Skeletal muscle tissue (tissue), 4 donors: ENCODE measurements around the gene PNPO. TPM values are rescaled to one million over a fixed set of nuclear protein-coding genes. Genes with fewer than 3 reads are reported as not detected.

Experiments
- H3K27ac ChIP-seq: one replicate; pipeline ENCODE4 v1.7.0; 2013; ENCODE audit warnings: mild to moderate bottlenecking, low read depth, low read length, inconsistent platforms
- H3K27me3 ChIP-seq, 3 donors: one replicate each; pipeline ENCODE4 v1.7.0; 2013; ENCODE audit warnings: low read length in 3 of 3; ENCODE audit not compliant: control insufficient read depth in 3 of 3, insufficient read depth in 3 of 3
- H3K36me3 ChIP-seq, 3 donors: one replicate each; pipeline ENCODE4 v1.7.0; 2013; ENCODE audit warnings: low read length in 3 of 3; ENCODE audit not compliant: control insufficient read depth in 3 of 3, insufficient read depth in 3 of 3
- H3K4me1 ChIP-seq, 3 donors: one replicate each; pipeline ENCODE4 v1.7.0; 2013; ENCODE audit warnings: low read length in 3 of 3, mild to moderate bottlenecking in 3 of 3; ENCODE audit not compliant: control insufficient read depth in 3 of 3, insufficient read depth in 3 of 3
- H3K4me3 ChIP-seq, 3 donors: one replicate each; pipeline ENCODE4 v1.7.0; 2013; ENCODE audit warnings: low read length in 3 of 3
- H3K9ac ChIP-seq, 3 donors: one replicate each; pipeline ENCODE4 v1.7.0; 2013; ENCODE audit warnings: low read length in 3 of 3, mild to moderate bottlenecking in 3 of 3, moderate library complexity in 2 of 3, low read depth in 1 of 3
- H3K9me3 ChIP-seq, 3 donors: one replicate each; pipeline ENCODE4 v1.7.0; 2013; ENCODE audit warnings: low read length in 3 of 3; ENCODE audit not compliant: control insufficient read depth in 3 of 3
- total RNA-seq: library from RNA; depleted of rRNA; stranded (reverse); fragments of >200 nt; gene quantifications from one replicate; pipeline ENCODE4 v1.2.3, GENCODE V29; 2014
- donor health status: Osteomylitis.

PNPO gene
- 12.0 TPM for total RNA-seq

- Histone ChIP-seq H3K9me3 (no peaks in the 10 kb centered on the region), H3K36me3 (peaks cover 13 to 29% (median 16%) of the 10 kb centered on the region in 3 donors), H3K4me3 (peak within 1 kb of the TSS; percentile 87 to 94 (median 90)), H3K27ac (peak within 1 kb of the TSS; percentile 85), H3K9ac (peak within 1 kb of the TSS; percentile 86 to 94 (median 86)), H3K27me3 (no peaks in the 10 kb centered on the region), H3K4me1 (peaks cover 14 to 37% (median 17%) of the 10 kb centered on the region in 3 donors)
Measured at GRCh38 chr17:47941246-47942095, at the start of gene PNPO. Gene PNPO (plus strand): TSS chr17:47941571. CDS start chr17:47941676, 105 bp downstream.

GRCh38 chr17:47894498-47895346 lies 46.6 kb upstream of the PNPO start:
- no peaks in the 10 kb centered on the region for H3K9me3 ChIP-seq

GRCh38 chr17:47895347-47895855 lies 46.0 kb upstream of the PNPO start:
- no peaks in the 10 kb centered on the region for H3K9me3 ChIP-seq
- H3K36me3 ChIP-seq: peaks cover 0 to 6% (median 0%) of the 10 kb centered on the region in 3 donors
- peak overlapping the region; percentile 79 to 99 (median 97) for H3K4me3 ChIP-seq
- peak overlapping the region; percentile 93 to 99 (median 99) for H3K9ac ChIP-seq
- H3K4me1 ChIP-seq: peaks cover 27 to 51% (median 40%) of the 10 kb centered on the region in 3 donors
- H3K27me3 ChIP-seq: no peaks in the 10 kb centered on the region
- peak overlapping the region; percentile 91 for H3K27ac ChIP-seq

More at GRCh38 chr17:47894498-47895346, 46.6 kb upstream of the PNPO start:
- peak overlapping the region; percentile 91 for H3K27ac ChIP-seq
- H3K4me3 ChIP-seq: peak overlapping the region; percentile 79 to 99 (median 97)
- peaks cover 20 to 49% (median 34%) of the 10 kb centered on the region in 3 donors for H3K4me1 ChIP-seq
- no peaks in the 10 kb centered on the region for H3K27me3 ChIP-seq
- H3K9ac ChIP-seq: peak overlapping the region; percentile 93 to 99 (median 99)
- peaks cover 0 to 6% (median 0%) of the 10 kb centered on the region in 3 donors for H3K36me3 ChIP-seq

GRCh38 chr17:47895856-47896671 lies 45.3 kb upstream of the PNPO start, which contains the start of gene SP2:
Gene SP2 (plus strand): TSS chr17:47896236. CDS start chr17:47896287, 51 bp downstream.
- peaks cover 0 to 6% (median 0%) of the 10 kb centered on the region in 3 donors for H3K36me3 ChIP-seq
- H3K4me1 ChIP-seq: peaks cover 27 to 57% (median 44%) of the 10 kb centered on the region in 3 donors
- H3K27ac ChIP-seq: peak within 1 kb of the TSS; percentile 98
- peak within 1 kb of the TSS; percentile 98 to 99 (median 99) for H3K9ac ChIP-seq
- H3K4me3 ChIP-seq: peak within 1 kb of the TSS; percentile 86 to 99 (median 97)
- no peaks in the 10 kb centered on the region for H3K27me3 ChIP-seq
- H3K9me3 ChIP-seq: no peaks in the 10 kb centered on the region

GRCh38 chr17:47896672-47897490 lies 44.5 kb upstream of the PNPO start:
- H3K4me1 ChIP-seq: peaks cover 33 to 65% (median 51%) of the 10 kb centered on the region in 3 donors
- peak overlapping the region; percentile 98 for H3K27ac ChIP-seq
- peak overlapping the region; percentile 98 to 99 (median 99) for H3K9ac ChIP-seq
- H3K9me3 ChIP-seq: no peaks in the 10 kb centered on the region
- peak overlapping the region; percentile 86 to 97 (median 91) for H3K4me3 ChIP-seq
- no peaks in the 10 kb centered on the region for H3K27me3 ChIP-seq
- peaks cover 0 to 6% (median 0%) of the 10 kb centered on the region in 3 donors for H3K36me3 ChIP-seq

- peaks cover 38 to 72% (median 54%) of the 10 kb centered on the region in 3 donors for H3K4me1 ChIP-seq
- peak overlapping the region; percentile 98 for H3K27ac ChIP-seq
- peak overlapping the region; percentile 98 to 99 (median 99) for H3K9ac ChIP-seq
- H3K36me3 ChIP-seq: peaks cover 0 to 6% (median 0%) of the 10 kb centered on the region in 3 donors
- H3K27me3 ChIP-seq: no peaks in the 10 kb centered on the region
- H3K9me3 ChIP-seq: no peaks in the 10 kb centered on the region
- peak overlapping the region; percentile 86 to 97 (median 91) for H3K4me3 ChIP-seq
Measured at GRCh38 chr17:47897561-47897960, 43.8 kb upstream of the PNPO start.

GRCh38 chr17:47898241-47898640 lies 43.1 kb upstream of the PNPO start:
- Histone ChIP-seq H3K4me3 (peak overlapping the region in 1 of 3 donors; percentile 5), H3K27me3 (no peaks in the 10 kb centered on the region), H3K9ac (peak overlapping the region in 1 of 3 donors; percentile 98), H3K9me3 (no peaks in the 10 kb centered on the region), H3K27ac (peak overlapping the region; percentile 98), H3K36me3 (peaks cover 0 to 6% (median 0%) of the 10 kb centered on the region in 3 donors), H3K4me1 (peaks cover 43 to 75% (median 57%) of the 10 kb centered on the region in 3 donors)

GRCh38 chr17:47899643-47900042 lies 41.7 kb upstream of the PNPO start:
- H3K4me3 ChIP-seq: peak overlapping the region in 2 of 3 donors; percentile 5
- H3K9me3 ChIP-seq: no peaks in the 10 kb centered on the region
- peak overlapping the region; percentile 17 to 57 (median 35) for H3K9ac ChIP-seq
- peaks cover 49 to 79% (median 63%) of the 10 kb centered on the region in 3 donors for H3K4me1 ChIP-seq
- no peaks in the 10 kb centered on the region for H3K27me3 ChIP-seq
- peak overlapping the region; percentile 98 for H3K27ac ChIP-seq
- H3K36me3 ChIP-seq: peaks cover 0 to 2% (median 0%) of the 10 kb centered on the region in 3 donors
